Measurements from ENCODE around the gene FXYD6.

GRCh38 chr11:117918366-117919255 is 42.2 kb upstream of the FXYD6 start:
- TF ChIP-seq GATA2 (IDR thresholded peaks at IDR 0.05; ENCODE audit: low read depth, low read length) (no peak), GATA3 (IDR thresholded peaks at IDR 0.05; ENCODE audit: low read depth, low read length) (no peak)
